Measurements from ENCODE around the gene RUNX3.

DNA sequence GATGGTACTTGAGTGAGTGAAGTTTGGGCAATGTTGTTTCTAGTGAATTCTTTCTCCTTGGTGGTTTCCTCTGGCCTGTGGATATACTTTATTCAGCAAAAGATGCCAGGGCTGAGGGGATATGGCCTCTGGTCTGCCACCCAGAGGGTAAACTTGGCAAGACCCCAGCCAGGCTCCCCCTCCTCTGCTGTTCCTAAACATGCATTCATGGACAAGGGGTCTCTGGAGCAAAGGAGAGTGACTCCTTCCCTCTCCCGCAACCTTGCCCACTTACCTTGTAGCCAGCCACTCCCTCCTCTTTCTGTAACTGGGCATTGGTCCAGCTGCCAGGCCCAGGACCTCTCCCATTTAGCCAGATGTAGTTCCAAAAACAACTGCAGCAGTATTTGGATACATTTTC, 43.8 kb downstream of the RUNX3 start:
- no peak for TF ChIP-seq RFX5 (IDR thresholded peaks at IDR 0.05; ENCODE audit: borderline replicate concordance, low read depth, low read length)
- no peak for TF ChIP-seq CBX5 (IDR thresholded peaks at IDR 0.05; ENCODE audit: low read depth, low read length)
- TF ChIP-seq, protein P1, sequence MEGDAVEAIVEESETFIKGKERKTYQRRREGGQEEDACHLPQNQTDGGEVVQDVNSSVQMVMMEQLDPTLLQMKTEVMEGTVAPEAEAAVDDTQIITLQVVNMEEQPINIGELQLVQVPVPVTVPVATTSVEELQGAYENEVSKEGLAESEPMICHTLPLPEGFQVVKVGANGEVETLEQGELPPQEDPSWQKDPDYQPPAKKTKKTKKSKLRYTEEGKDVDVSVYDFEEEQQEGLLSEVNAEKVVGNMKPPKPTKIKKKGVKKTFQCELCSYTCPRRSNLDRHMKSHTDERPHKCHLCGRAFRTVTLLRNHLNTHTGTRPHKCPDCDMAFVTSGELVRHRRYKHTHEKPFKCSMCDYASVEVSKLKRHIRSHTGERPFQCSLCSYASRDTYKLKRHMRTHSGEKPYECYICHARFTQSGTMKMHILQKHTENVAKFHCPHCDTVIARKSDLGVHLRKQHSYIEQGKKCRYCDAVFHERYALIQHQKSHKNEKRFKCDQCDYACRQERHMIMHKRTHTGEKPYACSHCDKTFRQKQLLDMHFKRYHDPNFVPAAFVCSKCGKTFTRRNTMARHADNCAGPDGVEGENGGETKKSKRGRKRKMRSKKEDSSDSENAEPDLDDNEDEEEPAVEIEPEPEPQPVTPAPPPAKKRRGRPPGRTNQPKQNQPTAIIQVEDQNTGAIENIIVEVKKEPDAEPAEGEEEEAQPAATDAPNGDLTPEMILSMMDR (IDR thresholded peaks at IDR 0.05; ENCODE audit: control extremely low read depth in 1 of 3, insufficient read depth in 1 of 3, low read depth in 1 of 3, low read length in 3 of 3): no peak
- no peak for TF ChIP-seq SUZ12 (IDR thresholded peaks at IDR 0.05; ENCODE audit: low read length)
- TF ChIP-seq SP1 (IDR thresholded peaks at IDR 0.05; ENCODE audit: low read depth, low read length): no peak
- TF ChIP-seq POLR2AphosphoS5 (IDR thresholded peaks at IDR 0.05; ENCODE audit: low read depth, low read length): no peak
- TF ChIP-seq TAF1 (IDR thresholded peaks at IDR 0.05; ENCODE audit: low read depth, low read length): no peak
- TF ChIP-seq, protein P2, sequence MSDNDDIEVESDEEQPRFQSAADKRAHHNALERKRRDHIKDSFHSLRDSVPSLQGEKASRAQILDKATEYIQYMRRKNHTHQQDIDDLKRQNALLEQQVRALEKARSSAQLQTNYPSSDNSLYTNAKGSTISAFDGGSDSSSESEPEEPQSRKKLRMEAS (IDR thresholded peaks at IDR 0.05): no peak
- no peak for TF ChIP-seq CHD2 (IDR thresholded peaks at IDR 0.05; ENCODE audit: low read length)
- no peak for TF ChIP-seq SP2 (IDR thresholded peaks at IDR 0.05; ENCODE audit: low read length)
- TF ChIP-seq TCF12 (IDR thresholded peaks at IDR 0.05; ENCODE audit: low read depth, low read length): no peak
- TF ChIP-seq POLR2A (IDR thresholded peaks at IDR 0.05; ENCODE audit: control extremely low read depth in 1 of 2, low read depth in 2 of 2, low read length in 2 of 2): no peak

Data from H1 (cell line).